Vagina (tissue), 2 donors: Measurements from ENCODE around the gene P2RY4.

Source experiments
- POLR2AphosphoS5 ChIP-seq, 2 donors: sonication (generic); formaldehyde crosslinking; IDR thresholded peaks; one replicate each; pipeline ENCODE4 v1.9.0; 2017; ENCODE audit warnings: antibody characterized with exemption in 2 of 2, mild to moderate bottlenecking in 2 of 2, low read depth in 1 of 2; ENCODE audit not compliant: insufficient read depth in 1 of 2
- TF ChIP-seq, protein P1 (sequence below), 3 experiments: fragments of 450-650 bp in 2 of 3; fragments of 200-600 bp in 1 of 3; sonication (generic) in 1 of 3; IDR thresholded peaks; one replicate each; pipeline ENCODE4 v1.5.1; 2017 to 2019; ENCODE audit warnings: antibody characterized with exemption in 3 of 3, mild to moderate bottlenecking in 2 of 3, moderate library complexity in 2 of 3

DNA sequence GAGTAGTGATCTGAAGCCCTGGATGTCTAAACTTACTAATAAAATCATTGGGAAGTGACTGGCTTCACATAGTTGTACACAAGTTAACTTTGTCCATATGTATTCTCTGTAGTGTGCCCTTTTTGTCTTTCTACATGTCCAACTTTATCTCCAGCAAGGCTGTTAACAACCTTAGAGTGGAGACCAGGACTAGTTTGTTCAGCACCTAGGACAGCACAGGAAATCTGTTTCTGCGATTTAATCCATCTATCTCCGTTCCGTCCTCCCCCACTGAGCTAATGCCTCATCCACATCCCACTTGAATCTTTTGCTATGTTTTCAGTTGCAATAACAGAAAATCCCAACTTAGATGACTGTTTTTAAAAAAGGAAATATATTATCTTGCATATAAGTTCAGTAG is 4.8 kb upstream of the P2RY4 start:
- TF ChIP-seq, protein P1, sequence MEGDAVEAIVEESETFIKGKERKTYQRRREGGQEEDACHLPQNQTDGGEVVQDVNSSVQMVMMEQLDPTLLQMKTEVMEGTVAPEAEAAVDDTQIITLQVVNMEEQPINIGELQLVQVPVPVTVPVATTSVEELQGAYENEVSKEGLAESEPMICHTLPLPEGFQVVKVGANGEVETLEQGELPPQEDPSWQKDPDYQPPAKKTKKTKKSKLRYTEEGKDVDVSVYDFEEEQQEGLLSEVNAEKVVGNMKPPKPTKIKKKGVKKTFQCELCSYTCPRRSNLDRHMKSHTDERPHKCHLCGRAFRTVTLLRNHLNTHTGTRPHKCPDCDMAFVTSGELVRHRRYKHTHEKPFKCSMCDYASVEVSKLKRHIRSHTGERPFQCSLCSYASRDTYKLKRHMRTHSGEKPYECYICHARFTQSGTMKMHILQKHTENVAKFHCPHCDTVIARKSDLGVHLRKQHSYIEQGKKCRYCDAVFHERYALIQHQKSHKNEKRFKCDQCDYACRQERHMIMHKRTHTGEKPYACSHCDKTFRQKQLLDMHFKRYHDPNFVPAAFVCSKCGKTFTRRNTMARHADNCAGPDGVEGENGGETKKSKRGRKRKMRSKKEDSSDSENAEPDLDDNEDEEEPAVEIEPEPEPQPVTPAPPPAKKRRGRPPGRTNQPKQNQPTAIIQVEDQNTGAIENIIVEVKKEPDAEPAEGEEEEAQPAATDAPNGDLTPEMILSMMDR (IDR thresholded peaks at IDR 0.05) = no peak
- no peak for TF ChIP-seq POLR2AphosphoS5 (IDR thresholded peaks at IDR 0.05; ENCODE audit: insufficient read depth in 1 of 2, low read depth in 1 of 2)
